Measurements from ENCODE around the gene RAB27A.
"Not testable (repeated sequence)": the region's sequence is repeated elsewhere in the genome, so short reads cannot be mapped to it uniquely, and the experiment has no call there.

The RAB27A gene

GRCh38 chr15:55289746-55290527 is at the start of gene RAB27A:
RAB27A (minus strand) TSS chr15:55289813; CDS start chr15:55234934, 54,879 bp downstream.
- DNase-seq = peak in 9 of 14 donors; percentile 12 to 57 (median 40)

- no peak for DNase-seq
Observed at GRCh38 chr15:55337160-55337559, 47.5 kb upstream of the RAB27A start.

DNA sequence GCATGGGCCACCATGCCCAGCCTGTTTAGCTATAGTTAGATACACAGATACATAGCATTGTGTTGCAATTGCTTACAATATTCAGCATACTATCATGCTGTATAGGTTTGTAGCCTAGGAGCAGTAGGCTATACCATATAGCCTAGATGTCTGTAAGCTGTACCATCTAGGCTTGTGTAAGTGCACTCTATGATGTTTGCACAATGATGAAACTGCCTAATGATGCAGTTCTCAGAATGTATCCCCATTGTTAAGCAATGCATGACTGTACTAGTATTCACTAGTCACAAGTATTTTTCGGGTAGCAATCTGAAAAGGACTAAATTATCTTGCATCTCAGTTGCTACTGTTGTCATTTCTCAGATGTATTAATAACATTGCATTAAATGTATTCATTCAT is 45.4 kb upstream of the RAB27A start:
- DNase-seq = no peak

DNA sequence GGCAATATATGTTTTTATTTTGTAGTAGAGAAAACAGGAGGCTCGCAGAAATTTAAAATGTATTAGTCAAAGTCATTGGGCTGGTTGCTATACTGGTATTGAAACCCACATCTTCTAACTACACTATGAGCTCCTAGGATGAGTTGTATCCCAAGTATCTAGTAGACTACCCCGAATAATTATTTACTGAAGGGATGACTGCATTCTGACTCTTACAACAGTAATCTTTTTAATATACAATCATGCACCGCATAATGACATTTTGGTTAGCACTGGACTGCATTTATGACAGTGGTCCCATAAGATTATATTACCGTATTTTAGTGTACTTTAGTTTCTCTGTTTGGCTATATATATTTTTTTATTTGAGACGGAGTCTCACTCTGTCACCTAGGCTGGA is 44.8 kb upstream of the RAB27A start:
- DNase-seq = no peak

GRCh38 chr15:55327387-55327786 is 37.8 kb upstream of the RAB27A start:
- DNase-seq = no peak

- no peak for DNase-seq
Observed at GRCh38 chr15:55322467-55322866, 32.9 kb upstream of the RAB27A start.

- no peak for DNase-seq
Observed at GRCh38 chr15:55320963-55321362, 31.4 kb upstream of the RAB27A start.

DNA sequence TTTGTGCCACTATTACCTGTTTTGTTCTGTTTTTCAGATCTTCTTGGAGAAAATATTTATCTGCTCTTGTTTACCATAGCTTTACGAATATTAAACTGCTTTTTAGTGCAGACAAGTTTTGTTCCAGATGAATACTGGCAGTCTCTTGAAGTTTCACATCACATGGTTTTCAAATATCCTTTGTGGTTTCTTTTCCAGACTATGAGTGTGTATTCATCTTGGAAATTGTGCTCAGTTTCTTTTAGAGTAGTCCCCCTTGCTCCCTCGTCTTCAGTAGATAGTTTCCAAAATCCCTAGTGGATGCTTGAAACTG is 30.6 kb upstream of the RAB27A start:
- no peak for DNase-seq

DNA sequence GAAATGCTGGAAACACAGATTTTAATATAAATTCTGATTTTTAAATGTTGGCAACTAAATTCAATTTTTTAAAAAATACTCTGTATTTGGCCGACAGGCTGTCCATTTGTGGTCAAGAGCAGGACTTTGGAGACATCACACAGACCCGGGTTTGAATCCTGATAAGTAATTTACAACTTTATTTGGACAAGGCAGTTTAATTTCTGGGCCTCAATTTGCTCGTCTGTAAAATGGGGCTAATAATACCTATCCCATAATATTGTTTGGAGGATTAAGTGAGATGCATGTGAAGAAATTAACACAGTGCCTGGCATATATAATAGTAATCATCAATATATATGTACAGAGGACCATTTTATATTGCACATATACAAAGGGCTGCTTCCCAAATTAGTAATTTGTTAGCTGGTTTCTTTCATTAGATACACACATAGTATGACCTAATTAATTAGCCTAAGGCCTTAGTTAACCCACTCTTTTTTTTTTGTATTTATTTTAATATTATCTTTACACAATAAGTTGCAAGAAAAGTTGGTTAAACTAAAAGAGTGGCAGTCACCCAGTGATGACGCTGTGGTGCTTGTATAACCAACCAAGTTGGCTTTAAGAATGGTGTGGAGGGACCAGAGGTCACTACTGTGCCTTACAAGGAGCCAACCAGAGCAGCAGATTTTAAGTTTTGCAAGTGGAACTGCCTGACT is 30.1 kb upstream of the RAB27A start:
- no peak for DNase-seq

DNA sequence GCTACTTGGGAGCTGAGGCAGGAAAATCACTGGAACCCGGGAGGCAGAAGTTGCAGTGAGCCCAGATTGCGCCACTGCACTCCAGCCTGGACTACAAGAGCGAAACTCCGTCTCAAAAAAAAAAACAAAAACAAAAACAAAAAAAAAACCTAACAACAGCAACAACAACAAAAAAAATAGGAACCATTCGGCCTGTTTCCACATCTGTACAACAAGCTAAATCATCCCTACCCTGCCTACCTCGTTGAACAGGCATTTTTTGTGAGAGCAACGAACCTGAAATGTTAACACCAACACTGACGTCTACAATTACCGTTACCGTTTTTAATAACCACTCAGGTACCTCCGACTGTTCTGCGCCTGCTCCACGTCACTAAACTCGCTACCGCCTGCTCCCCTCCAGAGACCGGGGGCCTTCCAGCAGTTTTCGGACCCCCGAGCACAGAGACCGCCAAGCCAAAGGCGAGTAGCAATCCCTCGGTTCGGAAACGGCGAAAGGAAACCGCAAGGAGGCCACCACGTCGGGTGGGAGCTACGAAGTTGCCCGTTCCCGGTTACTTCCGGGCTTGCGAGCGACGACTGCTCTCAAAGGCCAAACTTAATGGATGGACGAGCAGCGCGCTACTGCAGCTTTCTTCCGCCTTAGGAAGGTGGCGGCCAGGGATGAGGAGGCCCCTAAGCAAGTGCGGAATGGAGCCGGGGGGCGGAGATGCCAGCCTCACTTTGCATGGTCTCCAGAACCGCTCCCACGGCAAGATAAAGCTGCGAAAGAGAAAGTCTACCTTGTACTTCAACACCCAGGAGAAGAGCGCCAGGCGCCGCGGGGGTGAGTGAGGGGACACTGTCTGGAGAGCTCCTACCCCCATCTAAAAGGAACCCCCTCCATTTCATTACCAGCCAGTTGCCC is 29.2 kb upstream of the RAB27A start, which contains the start of the genes PIGB and PIGBOS1:
PIGB (plus strand) TSS at position 635 of the 907 bp plus-strand sequence; CDS start at position 664, 29 bp downstream.
PIGBOS1 (minus strand) TSS at position 536 of the 907 bp plus-strand sequence. CDS start 1,331 bp downstream, outside the sequence.
- DNase-seq = peak in 13 of 14 donors; percentile 28 to 86 (median 74)

GRCh38 chr15:55302801-55303200 is 13.2 kb upstream of the RAB27A start:
- not testable (repeated sequence) for DNase-seq

DNA sequence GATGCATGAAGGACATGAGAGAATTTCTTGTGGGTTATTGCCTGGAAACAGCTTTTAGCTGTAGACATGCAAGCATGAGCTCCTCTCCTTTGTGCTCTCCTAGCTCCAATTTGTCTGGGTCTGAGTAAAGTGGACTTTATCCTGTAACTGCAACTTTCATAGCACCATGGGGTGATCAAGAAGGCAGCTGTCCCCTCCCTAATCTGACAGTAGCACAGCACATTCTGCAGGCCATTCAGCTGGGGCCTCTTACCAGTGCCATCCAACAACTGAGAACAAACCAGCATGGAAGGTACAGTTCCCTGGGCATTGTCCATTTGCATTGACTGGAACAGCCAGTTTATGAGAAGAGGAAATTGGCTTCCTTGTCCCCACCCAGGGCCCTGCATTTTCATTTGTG is 7.7 kb upstream of the RAB27A start:
- no peak for DNase-seq

- peak in 12 of 14 donors; percentile 0 to 74 (median 60) for DNase-seq
Observed at GRCh38 chr15:55290528-55291057, 980 bp upstream of the RAB27A start.

GRCh38 chr15:55289011-55289745 is 435 bp downstream of the RAB27A start:
- DNase-seq = peak in 6 of 14 donors; percentile 4 to 31 (median 15)

GRCh38 chr15:55288006-55288717 is 1.5 kb downstream of the RAB27A start:
- DNase-seq = no peak

- not testable (repeated sequence) for DNase-seq
Observed at GRCh38 chr15:55286442-55287189, 3.0 kb downstream of the RAB27A start.

- no peak for DNase-seq
Observed at GRCh38 chr15:55284426-55284825, 5.2 kb downstream of the RAB27A start.

DNA sequence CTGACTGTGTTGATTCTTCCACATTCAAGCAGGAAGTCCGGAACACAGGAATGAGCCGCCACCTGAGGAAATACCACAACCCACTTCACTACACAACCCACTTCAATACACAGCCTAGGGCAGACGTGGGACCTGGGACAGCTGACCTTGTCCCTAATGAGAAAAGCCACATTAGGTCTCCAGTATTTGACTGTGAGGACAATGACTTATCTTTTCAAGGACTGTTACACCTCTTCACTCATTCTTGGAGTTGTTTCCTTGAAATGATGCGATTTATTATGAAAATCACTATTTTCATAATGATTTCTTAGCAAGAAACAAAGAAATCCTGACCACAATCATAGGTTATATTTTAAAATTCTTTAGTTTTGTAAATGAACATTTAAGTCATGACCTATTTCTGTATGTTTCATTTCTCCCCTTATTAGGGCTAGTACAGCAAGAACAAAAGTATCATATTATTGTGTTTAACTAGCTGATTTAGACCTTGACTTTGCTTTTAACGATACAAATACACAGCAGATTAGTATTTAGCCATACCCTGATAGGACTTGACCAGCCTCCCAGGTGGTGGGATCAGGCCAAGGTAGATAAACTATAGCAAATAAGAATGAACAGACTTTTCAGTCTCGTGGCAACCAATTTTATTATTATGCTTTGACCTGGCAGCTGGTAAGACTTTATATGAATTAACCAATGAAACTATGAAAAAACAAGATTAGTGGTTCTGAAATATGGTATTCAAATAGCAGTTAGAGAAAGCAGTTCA is 6.0 kb downstream of the RAB27A start:
- no peak for DNase-seq

- peak in 1 of 14 donors; percentile 0 for DNase-seq
Observed at GRCh38 chr15:55282284-55282833, 7.3 kb downstream of the RAB27A start.
